GM12874 (cell line): ENCODE measurements around the gene WNT9B.

Experiments
- CTCF ChIP-seq: IDR thresholded peaks from 2 replicates; pipeline ENCODE4 v1.5.1; 2011; ENCODE audit warnings: low read depth, mild to moderate bottlenecking, control low read depth, low read length, moderate library complexity; ENCODE audit not compliant: insufficient read depth

The WNT9B gene

GRCh38 chr17:46850688-46851028 lies 725 bp upstream of the WNT9B start:
- TF ChIP-seq CTCF: no peak

- no peak for TF ChIP-seq CTCF
These were observed 2.6 kb downstream of the WNT9B start for GRCh38 chr17:46853896-46854444.

DNA sequence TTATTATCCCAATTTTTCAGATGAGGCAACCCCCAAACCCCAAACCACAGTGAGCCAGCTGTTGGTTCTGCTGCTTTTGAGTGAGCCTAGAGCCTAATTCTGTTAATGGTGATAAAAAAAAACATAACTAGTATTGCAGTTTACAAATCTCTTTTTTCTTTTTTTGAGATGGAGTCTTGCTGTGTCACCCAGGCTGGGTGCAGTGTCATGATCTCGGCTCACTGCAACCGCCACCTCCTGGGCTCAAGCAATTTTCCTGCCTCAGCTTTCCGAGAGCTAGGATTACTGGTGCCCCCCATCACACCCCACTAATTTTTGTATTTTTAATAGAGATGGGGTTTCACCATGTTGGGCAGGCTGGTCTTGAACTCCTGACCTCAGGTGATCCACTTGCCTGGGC lies 3.1 kb downstream of the WNT9B start:
- TF ChIP-seq CTCF: no peak

DNA sequence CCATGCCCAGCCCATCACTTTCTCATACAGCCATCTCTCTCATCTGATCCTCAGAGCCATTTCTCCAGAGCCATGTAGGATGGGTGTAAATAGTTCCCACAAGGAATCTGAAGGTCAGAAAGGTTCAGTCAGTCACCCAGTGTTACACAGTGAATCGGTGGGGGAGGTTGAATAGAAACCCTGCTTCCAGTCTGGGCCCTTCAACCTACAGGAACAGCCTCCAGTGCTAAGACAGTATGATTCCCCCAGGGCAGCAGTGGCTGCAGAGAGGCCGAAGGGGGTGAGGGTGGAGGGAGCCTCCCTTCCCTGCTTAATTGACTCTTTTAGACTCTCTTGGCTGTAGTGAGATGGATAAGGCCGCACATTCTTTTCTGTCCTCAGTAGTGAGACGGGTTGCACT lies 3.6 kb downstream of the WNT9B start:
- no peak for TF ChIP-seq CTCF

DNA sequence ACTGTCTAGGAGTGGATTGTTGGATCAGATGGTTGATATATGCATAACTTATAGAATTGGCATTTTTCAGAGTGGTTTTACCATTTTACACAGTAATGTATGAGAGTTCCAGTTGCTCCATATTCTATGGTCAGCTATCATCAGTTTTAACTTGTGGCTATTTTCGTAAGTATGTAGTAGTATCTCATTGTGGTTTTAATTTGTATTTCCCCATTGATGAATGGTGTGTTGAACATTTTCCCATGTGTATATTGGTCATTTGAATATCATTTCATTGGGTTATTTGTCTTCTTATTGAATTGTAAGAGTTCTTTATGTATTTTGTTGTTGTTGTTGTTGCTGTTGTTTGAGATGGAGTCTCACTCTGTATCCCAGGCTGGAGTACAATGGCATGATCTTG lies 6.2 kb downstream of the WNT9B start:
- no peak for TF ChIP-seq CTCF

DNA sequence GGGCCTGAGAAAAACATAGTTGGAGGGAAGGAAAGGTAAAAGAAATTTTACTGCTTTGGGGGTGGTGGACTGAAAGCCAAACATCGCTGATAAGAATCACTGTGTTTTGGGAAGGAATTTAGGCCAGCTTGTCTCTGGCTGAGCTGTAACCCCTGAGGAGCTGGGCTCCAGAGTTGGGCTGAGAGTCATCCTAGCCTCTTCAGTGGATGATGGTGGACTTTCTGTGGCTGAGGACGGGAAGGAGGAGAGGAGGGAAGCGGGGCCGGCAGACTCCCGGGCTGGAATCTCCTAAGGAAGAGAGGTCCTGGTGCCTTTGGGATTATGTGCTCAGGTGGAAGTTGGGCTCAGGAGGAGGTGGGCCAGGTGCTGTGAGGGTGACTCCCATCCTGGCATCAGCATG lies 8.6 kb downstream of the WNT9B start:
- TF ChIP-seq CTCF: no peak

GRCh38 chr17:46862949-46863348 lies 11.6 kb downstream of the WNT9B start:
- TF ChIP-seq CTCF: no peak
